Activated naive CD4-positive, alpha-beta T cell treated with anti-CD3 and anti-CD28 coated beads, Interleukin-2, amount 50 U/mL, for 72 hours (primary cell): ENCODE measurements around the gene KIF21A. TPM values are rescaled to one million over a fixed set of nuclear protein-coding genes. Genes with fewer than 3 reads are reported as not detected.
A peak's percentile ranks its signal among the peaks of the same experiment; 100 is the strongest.
"Not testable (repeated sequence)": the region's sequence is repeated elsewhere in the genome, so short reads cannot be mapped to it uniquely, and the experiment has no call there.

Experiments used
- ATAC-seq, 2 donors: fragments of 150-1000 bp; cut with Tn5 transposase; 2 replicates each; pipeline ENCODE4 v1.10.0; 2021; ENCODE audit warnings: mild to moderate bottlenecking in 2 of 2, moderate library complexity in 2 of 2
- DNase-seq, 2 donors: peaks; one replicate each; pipeline ENCODE4 v3.0.0; 2021 to 2022; ENCODE audit warnings: low spot score in 2 of 2
- H3K27ac Mint-ChIP-seq, 2 donors: one replicate each; pipeline ENCODE4 v1.8.0; 2022; ENCODE audit warnings: mild to moderate bottlenecking in 2 of 2, mixed read lengths in 2 of 2
- H3K36me3 Mint-ChIP-seq, 2 donors: one replicate each; pipeline ENCODE4 v1.8.0; 2022; ENCODE audit warnings: mixed read lengths in 2 of 2
- H3K9me3 Mint-ChIP-seq, 2 donors: one replicate each; pipeline ENCODE4 v1.8.0; 2022; ENCODE audit warnings: mixed read lengths in 2 of 2
- total RNA-seq, 2 donors: library from RNA; stranded (reverse); gene quantifications; one replicate each; pipeline ENCODE4 v1.2.3, GENCODE V29; 2022

The KIF21A gene
- 10 to 100 TPM; 16.1 to 16.8 TPM for total RNA-seq

- Mint-ChIP-seq H3K36me3 (peaks cover 5 to 6% of the 10 kb centered on the region in 2 donors), H3K27ac (peak within 1 kb of the TSS; percentile 89 to 98), H3K9me3 (no peaks in the 10 kb centered on the region)
- DNase-seq (peak; percentile 82 to 88), ATAC-seq (peak; percentile 93 to 94)
These were observed at the start of gene KIF21A for GRCh38 chr12:39443081-39443928. KIF21A (minus strand) TSS chr12:39443120; CDS start chr12:39442970, 150 bp downstream.

GRCh38 chr12:39490500-39491282 is 47.8 kb upstream of the KIF21A start:
- Mint-ChIP-seq H3K36me3 (peaks cover 0 to under 1% of the 10 kb centered on the region in 2 donors), H3K9me3 (no peaks in the 10 kb centered on the region), H3K27ac (no peak overlapping the region)
- no peak for ATAC-seq
- DNase-seq: no peak

DNA sequence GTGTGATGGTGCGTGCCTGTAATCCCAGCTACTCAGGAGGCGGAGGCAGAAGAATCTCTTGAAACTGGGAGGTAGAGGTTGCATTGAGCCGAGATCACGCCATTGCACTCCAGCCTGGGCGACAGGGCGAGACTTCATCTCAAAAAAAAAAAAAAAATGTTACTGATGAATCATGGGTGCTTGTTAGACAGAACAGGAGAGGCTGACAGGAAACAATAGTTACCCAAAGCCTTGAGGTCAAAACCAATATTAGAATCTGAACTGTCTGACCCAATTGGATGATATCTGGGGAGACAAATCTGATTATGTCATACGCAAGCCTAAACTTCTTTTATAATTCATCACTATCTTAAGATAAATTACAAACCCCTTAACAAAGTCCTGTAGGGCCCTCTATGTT is 40.7 kb upstream of the KIF21A start:
- H3K27ac Mint-ChIP-seq: no peak overlapping the region
- ATAC-seq (peak in 1 of 2 donors; percentile 53), DNase-seq (no peak)
- no peaks in the 10 kb centered on the region for H3K9me3 Mint-ChIP-seq
- H3K36me3 Mint-ChIP-seq: peaks cover 0 to 4% of the 10 kb centered on the region in 2 donors

- H3K9me3 Mint-ChIP-seq: no peaks in the 10 kb centered on the region
- peaks cover 0 to 4% of the 10 kb centered on the region in 2 donors for H3K36me3 Mint-ChIP-seq
- ATAC-seq: no peak
These were observed 40.1 kb upstream of the KIF21A start for GRCh38 chr12:39483042-39483441.

GRCh38 chr12:39476894-39477293 is 34.0 kb upstream of the KIF21A start:
- Mint-ChIP-seq H3K9me3 (peaks cover 12 to 16% of the 10 kb centered on the region in 2 donors), H3K27ac (peak overlapping the region in 1 of 2 donors; percentile 18), H3K36me3 (peaks cover 0 to 19% of the 10 kb centered on the region in 2 donors)
- ATAC-seq (no peak), DNase-seq (no peak)

More at GRCh38 chr12:39483042-39483441, 40.1 kb upstream of the KIF21A start:
- DNase-seq: no peak
- no peak overlapping the region for H3K27ac Mint-ChIP-seq

DNA sequence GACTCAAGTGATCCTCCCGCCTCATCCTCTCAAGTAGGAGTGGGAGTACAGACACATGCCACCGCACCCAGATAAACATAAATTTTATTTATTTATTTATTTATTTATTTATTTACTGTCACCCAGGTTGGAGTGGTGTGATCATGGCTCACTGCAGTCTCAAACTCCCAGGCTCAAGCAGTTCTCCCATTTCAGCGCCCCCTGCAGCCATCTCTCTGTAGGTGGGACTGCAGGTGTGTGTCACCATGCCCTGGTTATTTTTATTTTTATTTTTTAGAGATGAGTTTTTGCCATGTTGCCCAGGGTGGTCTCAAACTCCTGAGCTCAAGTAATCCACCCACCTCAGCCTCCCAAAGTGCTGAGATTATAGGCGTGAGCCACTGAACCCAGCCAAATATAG is 33.2 kb upstream of the KIF21A start:
- DNase-seq: no peak
- H3K36me3 Mint-ChIP-seq: peaks cover 0 to 19% of the 10 kb centered on the region in 2 donors
- H3K27ac Mint-ChIP-seq: no peak overlapping the region
- H3K9me3 Mint-ChIP-seq: peaks cover 12 to 16% of the 10 kb centered on the region in 2 donors
- ATAC-seq: no peak

DNA sequence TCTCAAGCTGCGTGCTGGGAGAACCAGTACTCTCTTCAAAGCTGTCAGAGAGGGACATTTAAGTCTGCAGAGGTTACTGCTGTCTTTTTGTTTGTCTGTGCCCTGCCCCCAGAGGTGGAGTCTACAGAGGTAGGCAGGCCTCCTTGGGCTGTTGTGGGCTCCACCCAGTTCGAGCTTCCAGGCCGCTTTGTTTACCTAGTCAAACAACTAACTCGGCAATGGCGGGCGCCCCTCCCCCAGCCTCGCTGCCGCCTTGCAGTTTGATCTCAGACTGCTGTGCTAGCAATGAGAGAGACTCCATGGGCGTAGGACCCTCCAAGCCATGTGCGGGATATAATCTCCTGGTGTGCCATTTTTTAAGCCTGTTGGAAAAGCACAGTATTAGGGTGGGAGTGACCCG is 32.2 kb upstream of the KIF21A start:
- Mint-ChIP-seq H3K36me3 (peaks cover 0 to 19% of the 10 kb centered on the region in 2 donors), H3K9me3 (peaks cover 12 to 16% of the 10 kb centered on the region in 2 donors)
- not testable (repeated sequence) for ATAC-seq, DNase-seq, H3K27ac Mint-ChIP-seq

- H3K36me3 Mint-ChIP-seq: peaks cover 0 to 1% of the 10 kb centered on the region in 2 donors
- peak overlapping the region; percentile 84 to 87 for H3K27ac Mint-ChIP-seq
- H3K9me3 Mint-ChIP-seq: no peaks in the 10 kb centered on the region
- DNase-seq (no peak), ATAC-seq (peak; percentile 94 to 99)
These were observed 24.5 kb upstream of the KIF21A start for GRCh38 chr12:39467432-39467870.

DNA sequence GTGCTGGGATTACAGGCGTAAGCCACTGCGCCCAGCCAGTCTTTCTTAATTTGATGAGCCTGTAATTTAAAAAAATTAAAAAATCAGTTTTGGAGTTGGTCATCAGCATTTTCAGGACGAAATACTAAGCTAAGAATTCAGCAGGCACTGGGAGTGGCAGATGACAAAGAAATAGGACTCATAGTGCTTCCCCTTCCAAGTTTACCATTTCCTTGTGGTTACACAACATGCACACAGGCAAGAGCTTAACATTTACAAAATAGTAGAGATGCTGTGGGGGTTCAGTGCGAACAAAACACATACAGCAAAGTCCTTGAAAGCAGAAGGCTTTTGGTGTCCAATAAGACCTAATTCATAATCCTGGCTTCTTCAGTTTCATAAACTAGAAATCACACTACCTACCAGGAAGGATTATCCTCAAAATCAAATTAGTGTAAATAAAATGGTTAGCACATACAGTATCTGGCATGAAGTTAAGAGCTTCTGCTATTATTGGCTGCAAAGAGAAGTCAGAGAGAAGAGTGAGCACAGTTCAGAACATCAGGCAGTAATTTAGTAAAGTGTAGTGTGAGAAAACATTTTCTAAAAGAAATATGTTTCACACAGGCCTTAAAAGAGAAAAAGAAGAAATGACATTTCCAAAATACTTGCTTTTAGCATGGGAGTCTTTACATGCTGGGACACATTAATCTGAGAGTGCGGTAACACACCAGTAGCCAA is 22.2 kb upstream of the KIF21A start:
- ATAC-seq (no peak), DNase-seq (no peak)
- peaks cover 0 to 4% of the 10 kb centered on the region in 2 donors for H3K9me3 Mint-ChIP-seq
- H3K36me3 Mint-ChIP-seq: peaks cover 0 to 9% of the 10 kb centered on the region in 2 donors
- no peak overlapping the region for H3K27ac Mint-ChIP-seq

- DNase-seq: no peak
- Mint-ChIP-seq H3K36me3 (peaks cover 0 to 9% of the 10 kb centered on the region in 2 donors), H3K27ac (no peak overlapping the region), H3K9me3 (peaks cover 0 to 4% of the 10 kb centered on the region in 2 donors)
- ATAC-seq: no peak
These were observed 18.1 kb upstream of the KIF21A start for GRCh38 chr12:39461059-39461458.

DNA sequence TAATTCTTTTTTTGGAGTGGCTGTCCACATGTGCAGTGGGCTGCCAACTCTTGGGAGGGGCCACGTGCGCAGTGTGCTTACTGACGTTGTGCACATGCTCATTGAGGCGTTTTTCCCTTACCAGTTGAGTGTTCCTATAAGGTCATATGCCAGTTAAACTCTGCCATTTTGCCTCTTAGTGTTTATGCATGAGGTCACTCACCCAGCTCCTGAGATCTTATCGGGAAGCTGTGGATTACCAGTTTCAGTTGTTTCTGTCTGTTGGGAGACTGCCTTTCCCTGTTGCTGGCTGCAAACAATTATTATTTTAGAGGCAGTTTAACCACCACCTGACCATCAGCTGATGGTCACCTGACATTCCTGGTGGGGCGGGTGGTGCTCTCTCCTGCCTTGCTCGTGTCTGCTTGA is 16.1 kb upstream of the KIF21A start:
- Mint-ChIP-seq H3K9me3 (peaks cover 0 to 4% of the 10 kb centered on the region in 2 donors), H3K27ac (no peak overlapping the region)
- ATAC-seq: no peak

GRCh38 chr12:39451977-39452376 is 9.1 kb upstream of the KIF21A start:
- Mint-ChIP-seq H3K9me3 (no peaks in the 10 kb centered on the region), H3K36me3 (no peaks in the 10 kb centered on the region), H3K27ac (no peak overlapping the region)
- no peak for DNase-seq
- no peak for ATAC-seq

More for the DNA sequence above, 16.1 kb upstream of the KIF21A start:
- no peak for DNase-seq
- H3K36me3 Mint-ChIP-seq: peaks cover 0 to 9% of the 10 kb centered on the region in 2 donors

GRCh38 chr12:39448038-39448437 is 5.1 kb upstream of the KIF21A start:
- no peak for ATAC-seq

DNA sequence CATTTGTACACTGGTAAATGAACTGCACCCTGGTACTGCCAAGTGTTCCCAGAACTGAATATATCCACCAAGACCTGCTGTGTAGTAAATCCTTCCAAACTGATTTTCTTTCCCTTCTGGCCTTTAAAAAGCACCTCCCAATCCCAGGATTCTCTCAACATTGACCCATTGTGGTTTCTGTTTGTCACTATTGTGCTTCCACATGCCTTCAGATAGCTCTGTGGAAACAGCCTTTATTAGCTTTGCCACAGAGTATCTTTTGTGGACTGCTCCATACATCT is 949 bp upstream of the KIF21A start:
- Mint-ChIP-seq H3K27ac (peak overlapping the region in 1 of 2 donors; percentile 56), H3K9me3 (no peaks in the 10 kb centered on the region), H3K36me3 (peaks cover 5 to 6% of the 10 kb centered on the region in 2 donors)
- no peak for DNase-seq
- ATAC-seq: no peak

More at GRCh38 chr12:39448038-39448437, 5.1 kb upstream of the KIF21A start:
- H3K27ac Mint-ChIP-seq: no peak overlapping the region
- H3K9me3 Mint-ChIP-seq: no peaks in the 10 kb centered on the region
- DNase-seq: no peak
- no peaks in the 10 kb centered on the region for H3K36me3 Mint-ChIP-seq

- Mint-ChIP-seq H3K27ac (peak overlapping the region in 1 of 2 donors; percentile 89), H3K36me3 (peaks cover 5 to 6% of the 10 kb centered on the region in 2 donors), H3K9me3 (no peaks in the 10 kb centered on the region)
- DNase-seq (no peak), ATAC-seq (no peak)
These were observed 164 bp downstream of the KIF21A start for GRCh38 chr12:39442831-39443080.

- Mint-ChIP-seq H3K27ac (peak overlapping the region; percentile 89 to 98), H3K9me3 (no peaks in the 10 kb centered on the region), H3K36me3 (peaks cover 5 to 6% of the 10 kb centered on the region in 2 donors)
- ATAC-seq: peak; percentile 1 to 17
- peak in 1 of 2 donors; percentile 39 for DNase-seq
These were observed 723 bp downstream of the KIF21A start for GRCh38 chr12:39441963-39442830.
